Measurements from ENCODE around the gene CA10. TPM values are rescaled to one million over a fixed set of nuclear protein-coding genes. Genes with fewer than 3 reads are reported as not detected.

Gene CA10
- total and polyA plus RNA-seq, 2 experiments from 2014 or later = 0.92 to 1.5 TPM

DNA sequence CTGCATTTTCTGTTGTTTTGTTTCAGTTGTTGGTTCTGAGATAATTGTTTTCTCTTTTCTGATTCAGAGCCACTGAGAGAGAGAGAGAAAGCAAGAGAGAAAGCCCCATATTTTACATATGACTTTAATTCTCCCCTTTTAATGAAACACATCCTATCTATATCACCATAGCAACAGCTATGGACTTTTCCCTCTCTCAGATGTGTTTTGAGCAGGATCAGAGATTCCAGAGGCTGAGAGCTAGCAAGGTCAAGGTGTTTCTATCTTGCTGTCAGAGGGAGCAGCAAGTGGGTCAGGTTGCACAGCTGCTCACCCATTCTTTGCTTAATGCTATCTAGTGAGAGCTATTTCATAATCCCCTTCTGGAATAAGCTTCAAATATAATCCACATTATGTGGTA is 415.9 kb downstream of the CA10 start:
- Mint-ChIP-seq H3K9me3 (no peaks in the 10 kb centered on the region), H3K4me3 (no peak overlapping the region), H3K27ac (no peak overlapping the region), H3K27me3 (ENCODE audit: insufficient read depth, low read depth, poor library complexity) (peaks cover 4% of the 10 kb centered on the region), H3K36me3 (ENCODE audit: low read depth) (no peaks in the 10 kb centered on the region; the same call in 2 of the 3 replicates), H3K4me1 (peaks cover 33% of the 10 kb centered on the region)
- Histone ChIP-seq H4K20me1 (replicated peaks; ENCODE audit: insufficient read depth) (no peaks in the 10 kb centered on the region), H3K27me3 (ENCODE audit: insufficient read depth) (no peaks in the 10 kb centered on the region), H3K36me3 (ENCODE audit: insufficient read depth) (no peaks in the 10 kb centered on the region), H3K79me2 (replicated peaks; ENCODE audit: insufficient read depth) (no peaks in the 10 kb centered on the region), H3F3A (replicated peaks; ENCODE audit: low read depth) (no peaks in the 10 kb centered on the region), H3K9me2 (ENCODE audit: insufficient read depth) (peaks cover 4% of the 10 kb centered on the region), H3K4me3 (no peak overlapping the region), H2AFZ (no peak overlapping the region), H3K4me2 (no peak overlapping the region), H3K4me1 (ENCODE audit: insufficient read depth) (peaks cover 31% of the 10 kb centered on the region), H3K27ac (ENCODE audit: low read depth) (no peak overlapping the region)
- no peak for DNase-seq (ENCODE audit: low spot score)
- ATAC-seq = no peak
- TF ChIP-seq CTCF (conservative IDR thresholded peaks at IDR 0.05; ENCODE audit: low read depth in 2 of 2) = no peak
- TF ChIP-seq JUNB (IDR thresholded peaks at IDR 0.05; ENCODE audit: unreplicated experiment) = no peak
- TF ChIP-seq ZNF114 (CRISPR knock-in tag; IDR thresholded peaks at IDR 0.05) = no peak
- no peak for TF ChIP-seq CREB1 (CRISPR knock-in tag; IDR thresholded peaks at IDR 0.05; ENCODE audit: low read depth)
- TF ChIP-seq NANOG (IDR thresholded peaks at IDR 0.05; ENCODE audit: borderline replicate concordance) = no peak
- TF ChIP-seq EZH2phosphoT487 (IDR thresholded peaks at IDR 0.05; ENCODE audit: unreplicated experiment) = no peak
- TF ChIP-seq POLR2AphosphoS5 (IDR thresholded peaks at IDR 0.05; ENCODE audit: low read depth) = no peak
- no peak for TF ChIP-seq STAT1 (IDR thresholded peaks at IDR 0.05; ENCODE audit: unreplicated experiment)
- no peak for TF ChIP-seq ZNF331 (CRISPR knock-in tag; IDR thresholded peaks at IDR 0.05; ENCODE audit: low read depth)
- TF ChIP-seq REST (IDR thresholded peaks at IDR 0.05; ENCODE audit: unreplicated experiment) = no peak
- no peak for TF ChIP-seq ZNF462 (CRISPR knock-in tag; IDR thresholded peaks at IDR 0.05)
- no peak for TF ChIP-seq EZH2 (IDR thresholded peaks at IDR 0.05; ENCODE audit: low read depth, unreplicated experiment)
- TF ChIP-seq, protein P1, sequence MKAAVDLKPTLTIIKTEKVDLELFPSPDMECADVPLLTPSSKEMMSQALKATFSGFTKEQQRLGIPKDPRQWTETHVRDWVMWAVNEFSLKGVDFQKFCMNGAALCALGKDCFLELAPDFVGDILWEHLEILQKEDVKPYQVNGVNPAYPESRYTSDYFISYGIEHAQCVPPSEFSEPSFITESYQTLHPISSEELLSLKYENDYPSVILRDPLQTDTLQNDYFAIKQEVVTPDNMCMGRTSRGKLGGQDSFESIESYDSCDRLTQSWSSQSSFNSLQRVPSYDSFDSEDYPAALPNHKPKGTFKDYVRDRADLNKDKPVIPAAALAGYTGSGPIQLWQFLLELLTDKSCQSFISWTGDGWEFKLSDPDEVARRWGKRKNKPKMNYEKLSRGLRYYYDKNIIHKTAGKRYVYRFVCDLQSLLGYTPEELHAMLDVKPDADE (IDR thresholded peaks at IDR 0.05) = no peak

Data from GM23338 (cell line).